GM18507 (cell line): ENCODE results near the gene RGL1.
"Not testable (repeated sequence)": the region's sequence is repeated elsewhere in the genome, so short reads cannot be mapped to it uniquely, and the experiment has no call there.

Source experiments
- DNase-seq: peaks from one replicate; pipeline ENCODE4 v3.0.0; 2011; ENCODE audit warnings: low read depth; ENCODE audit not compliant: insufficient read length; ENCODE audit errors: extremely low spot score
- FAIRE-seq: peaks from 2 replicates; lab custom pipeline; 2011; peaks lifted over from hg19 to GRCh38; lab: Jason Lieb, UNC

The RGL1 gene

DNA sequence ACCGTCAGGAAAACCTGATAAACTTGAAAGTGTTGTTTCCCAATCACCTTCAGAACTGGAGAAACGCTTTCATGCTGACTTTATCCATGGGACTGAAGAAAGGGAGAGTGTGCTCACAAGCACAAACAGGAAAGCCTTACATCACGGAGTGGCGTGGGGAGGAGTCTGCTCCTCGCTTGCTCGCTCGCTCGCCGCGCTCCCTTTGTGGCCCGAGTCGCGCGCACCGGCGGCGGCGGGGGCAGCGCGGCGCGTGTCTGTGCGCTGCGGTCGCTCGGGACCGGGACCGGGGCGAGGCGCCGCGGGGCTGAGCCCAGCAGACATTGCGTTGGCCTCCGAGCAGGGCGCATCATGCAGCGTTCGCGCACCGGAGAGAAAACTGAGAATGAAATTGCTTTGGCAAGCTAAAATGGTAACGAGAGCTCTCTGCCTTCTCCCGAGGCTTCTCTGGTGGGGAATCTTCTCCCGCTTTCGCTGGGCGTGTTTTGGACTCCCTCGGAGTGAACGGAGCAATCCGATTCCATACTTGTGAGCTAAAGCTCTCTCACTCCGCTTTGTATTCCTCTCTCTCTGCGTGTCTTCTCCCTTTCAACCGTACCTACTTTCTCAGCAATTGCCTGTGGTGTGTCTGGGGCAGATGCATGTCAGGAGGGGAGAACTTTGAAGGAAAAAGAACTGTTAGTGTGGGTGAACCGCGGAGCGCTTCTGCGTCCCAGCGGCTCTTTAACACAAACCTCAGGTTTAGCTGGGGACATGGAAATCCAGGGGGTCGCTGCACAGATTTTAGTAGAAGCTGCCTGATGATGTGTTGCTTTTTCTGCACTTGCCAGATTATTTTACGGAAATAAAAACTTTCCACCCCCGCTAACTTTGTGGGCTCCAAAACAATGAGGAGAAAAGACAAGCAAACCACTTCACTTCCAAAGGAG, at the start of gene RGL1:
Gene RGL1, plus strand, starts transcription at position 205 of the 926 bp plus-strand sequence. Its CDS starts 178 bp downstream, at position 383.
- DNase-seq (peak; percentile 32), FAIRE-seq (peak; percentile 85)

- no peak for FAIRE-seq
These were observed 48.6 kb upstream of the RGL1 start for GRCh38 chr1:183756326-183756725.

DNA sequence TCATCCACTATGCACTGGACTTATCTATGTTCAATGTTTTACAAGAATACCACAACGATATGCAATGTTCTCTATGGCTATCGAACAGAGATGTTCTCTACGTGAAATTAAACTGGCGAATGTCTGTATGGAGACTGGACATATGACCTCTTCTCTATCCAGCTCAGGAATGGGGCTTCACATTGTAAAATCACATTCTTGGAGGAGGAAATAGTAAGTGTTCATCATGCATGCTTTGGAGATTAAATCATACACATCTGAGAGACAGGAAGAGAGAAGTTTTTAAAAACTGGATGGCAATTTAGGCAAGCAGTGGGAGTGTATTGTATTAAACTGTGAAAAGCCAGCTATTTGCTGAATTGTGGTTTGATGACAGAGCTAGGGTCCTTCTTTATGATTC, 47.9 kb upstream of the RGL1 start:
- FAIRE-seq = no peak
- DNase-seq = no peak

More at GRCh38 chr1:183756326-183756725, 48.6 kb upstream of the RGL1 start:
- DNase-seq = no peak

DNA sequence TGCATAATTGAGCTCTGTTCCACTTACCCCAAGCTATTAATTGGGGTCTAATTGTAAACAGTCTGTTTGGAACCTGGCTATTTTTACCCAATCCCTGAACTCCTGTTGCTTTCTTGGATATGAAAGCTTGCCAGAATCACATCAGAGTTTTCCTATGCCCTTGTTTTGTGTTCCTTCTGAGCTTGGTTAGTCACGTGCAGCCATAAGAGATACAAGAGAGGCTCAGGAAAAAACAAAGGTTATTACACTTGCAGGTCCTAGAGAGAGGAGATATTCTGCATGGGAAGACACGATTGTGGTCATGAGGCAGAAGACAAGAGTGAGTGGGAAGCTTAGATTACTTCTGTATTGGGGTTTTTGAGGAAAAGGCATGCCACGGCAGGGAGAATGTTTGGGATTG, 46.0 kb upstream of the RGL1 start:
- FAIRE-seq = no peak

GRCh38 chr1:183760661-183761060, 44.3 kb upstream of the RGL1 start:
- FAIRE-seq = no peak
- no peak for DNase-seq

More for the DNA sequence above, 46.0 kb upstream of the RGL1 start:
- no peak for DNase-seq

- DNase-seq (no peak), FAIRE-seq (no peak)
These were observed 43.0 kb upstream of the RGL1 start for GRCh38 chr1:183761871-183762270.

DNA sequence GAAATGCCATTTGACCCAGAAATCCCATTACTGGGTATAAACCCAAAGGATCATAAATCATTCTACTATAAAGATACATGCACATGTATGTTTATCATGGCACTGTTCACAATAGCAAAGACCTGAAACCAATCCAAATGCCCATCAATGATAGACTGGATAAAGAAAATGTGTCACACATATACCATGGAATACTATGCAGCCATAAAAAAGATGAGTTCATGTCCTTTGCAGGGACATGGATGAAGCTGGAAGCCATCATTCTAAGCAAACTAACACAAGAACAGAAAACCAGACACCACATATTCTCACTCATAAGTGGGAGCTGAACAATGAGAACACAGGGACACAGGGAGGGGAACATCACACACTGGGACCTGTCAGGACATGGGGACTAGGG, 42.1 kb upstream of the RGL1 start:
- FAIRE-seq, DNase-seq: not testable (repeated sequence)

- no peak for DNase-seq
- FAIRE-seq = no peak
These were observed 39.9 kb upstream of the RGL1 start for GRCh38 chr1:183764981-183765380.

GRCh38 chr1:183769956-183770815, 34.7 kb upstream of the RGL1 start:
- FAIRE-seq (peak; percentile 18), DNase-seq (no peak)

- no peak for DNase-seq
- FAIRE-seq = no peak
These were observed 34.1 kb upstream of the RGL1 start for GRCh38 chr1:183770816-183771128.

DNA sequence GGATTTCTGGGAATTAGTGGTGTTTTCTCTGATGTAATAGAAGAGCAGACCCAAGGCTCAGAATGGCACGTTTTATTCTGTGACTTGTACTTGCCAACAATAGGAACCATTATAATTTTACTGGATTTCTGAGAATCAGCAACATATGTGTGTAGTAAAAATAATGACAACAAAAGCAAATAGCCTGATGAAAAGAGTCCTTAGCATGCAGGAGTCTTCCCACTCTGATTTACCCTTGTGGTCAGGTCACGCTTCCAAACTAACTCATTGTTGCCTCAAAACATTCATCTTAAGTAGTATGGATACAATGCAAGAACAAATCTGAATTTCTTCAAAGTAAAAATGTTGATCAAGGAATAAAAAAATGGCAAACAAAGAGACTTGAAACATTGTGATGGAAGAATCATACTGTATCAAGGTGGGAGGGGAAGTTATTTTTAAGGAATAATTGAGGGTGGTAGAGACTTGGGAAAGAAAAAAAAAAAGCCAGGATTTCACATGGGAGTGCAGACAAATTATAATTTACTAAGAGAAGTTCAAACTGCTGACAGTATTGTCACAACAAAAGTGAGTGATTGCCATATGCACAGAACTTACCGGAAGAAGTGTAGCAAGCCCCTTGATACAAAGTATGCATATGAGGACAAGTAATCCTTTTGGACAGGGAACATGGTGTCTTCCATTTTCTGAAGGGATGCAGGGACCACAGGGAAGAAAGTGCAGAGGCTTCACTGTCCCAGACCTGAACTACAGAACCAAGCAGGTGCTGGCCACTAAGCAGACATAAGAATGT, 31.2 kb upstream of the RGL1 start:
- DNase-seq (no peak), FAIRE-seq (no peak)

DNA sequence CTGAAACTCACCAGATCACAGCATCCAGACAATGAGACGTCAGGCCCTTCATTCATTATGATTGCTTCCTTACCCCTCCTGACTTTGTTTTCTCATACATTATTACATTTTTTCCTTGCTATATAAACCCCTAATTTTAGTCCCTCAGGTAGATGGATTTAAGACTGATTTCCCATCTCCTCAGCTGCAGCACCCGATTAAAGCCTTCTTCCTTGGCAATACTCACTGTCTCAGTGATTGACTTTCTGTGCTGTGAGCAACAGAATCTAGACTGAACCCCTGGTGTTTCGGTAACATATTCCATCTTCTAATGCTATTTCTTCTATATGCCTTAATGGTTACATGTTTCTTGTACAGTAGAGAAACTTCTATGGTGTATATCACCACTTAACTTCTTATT, 30.0 kb upstream of the RGL1 start:
- DNase-seq (no peak), FAIRE-seq (no peak)

DNA sequence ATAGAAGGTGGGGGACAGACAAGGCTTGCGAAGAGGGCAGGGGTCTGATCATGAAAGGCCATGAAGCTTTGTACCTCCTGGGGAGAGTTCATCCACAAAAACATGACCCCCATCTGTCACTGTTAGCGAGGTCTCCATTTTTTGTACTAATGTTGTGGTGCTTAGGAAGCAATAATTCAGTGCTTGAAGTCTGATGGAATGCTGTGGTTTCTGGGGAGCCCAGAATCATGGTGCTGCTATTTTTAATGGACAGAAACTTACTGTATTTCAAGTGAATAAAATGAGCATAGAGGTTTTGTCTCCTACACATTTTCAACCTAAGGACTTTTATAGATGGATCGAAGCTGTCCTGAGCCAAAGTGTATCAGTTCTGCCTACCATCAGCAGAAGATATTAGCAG, 28.2 kb upstream of the RGL1 start:
- FAIRE-seq (no peak), DNase-seq (no peak)

DNA sequence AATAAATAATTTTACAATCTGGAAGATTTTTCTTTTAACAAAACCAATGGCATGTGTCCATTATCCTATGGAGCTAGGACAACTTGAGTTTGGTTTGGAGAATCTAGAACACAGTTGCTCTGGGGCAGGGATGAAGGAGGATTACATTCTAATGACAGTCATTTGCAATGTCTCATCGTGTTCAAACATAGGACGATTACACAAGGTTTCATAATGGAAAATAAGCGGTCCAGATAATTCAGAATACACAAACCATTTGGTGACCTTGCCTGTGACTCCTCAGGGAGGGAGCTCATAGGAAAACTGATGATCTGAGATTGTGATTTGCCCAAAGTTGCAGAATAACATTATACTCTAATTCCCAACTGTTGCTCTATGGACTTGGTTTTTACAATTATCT, 27.6 kb upstream of the RGL1 start:
- FAIRE-seq (no peak), DNase-seq (no peak)

GRCh38 chr1:183778045-183778444, 26.9 kb upstream of the RGL1 start:
- no peak for DNase-seq
- FAIRE-seq = no peak

DNA sequence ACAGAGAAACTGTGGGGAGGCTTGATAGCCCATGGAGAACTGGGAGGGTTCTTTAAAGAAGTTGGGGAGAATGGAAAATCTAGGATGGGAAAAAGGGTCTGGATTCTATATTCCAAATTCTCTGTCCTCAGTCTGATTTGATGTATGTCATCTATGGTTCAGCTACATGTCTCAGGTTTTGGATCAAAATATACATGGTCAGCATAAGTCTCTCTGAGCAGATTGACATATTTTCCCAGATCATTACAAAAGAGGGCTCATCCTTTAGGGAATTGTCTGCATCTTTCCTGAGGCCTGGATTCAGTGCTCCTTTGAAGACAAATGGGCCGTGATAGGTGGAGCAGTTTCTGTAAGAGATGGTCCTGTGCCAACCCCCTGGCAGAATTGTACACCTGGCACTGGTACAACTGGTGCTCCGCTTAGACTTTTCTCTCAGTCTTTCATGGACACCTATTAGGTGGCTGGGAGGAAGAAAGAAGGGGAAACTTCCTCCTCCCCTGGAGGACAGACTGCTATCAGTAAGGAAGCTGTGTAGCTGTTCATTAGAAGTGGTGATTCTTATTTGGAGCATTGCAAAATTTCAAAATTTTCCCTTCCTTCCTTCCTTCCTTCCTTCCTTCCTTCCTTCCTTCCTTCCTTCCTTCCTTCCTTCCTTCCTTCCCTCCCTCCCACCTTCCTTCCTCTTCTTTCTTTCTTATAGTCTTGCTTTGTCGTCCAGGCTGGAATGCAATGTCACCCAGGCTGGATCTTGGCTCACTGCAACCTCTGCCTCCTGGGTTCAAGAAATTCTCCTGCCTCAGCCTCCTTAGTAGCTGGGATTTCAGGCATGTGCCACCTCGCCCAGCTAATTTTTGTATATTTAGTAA, 26.1 kb upstream of the RGL1 start:
- FAIRE-seq = no peak
- DNase-seq = no peak

DNA sequence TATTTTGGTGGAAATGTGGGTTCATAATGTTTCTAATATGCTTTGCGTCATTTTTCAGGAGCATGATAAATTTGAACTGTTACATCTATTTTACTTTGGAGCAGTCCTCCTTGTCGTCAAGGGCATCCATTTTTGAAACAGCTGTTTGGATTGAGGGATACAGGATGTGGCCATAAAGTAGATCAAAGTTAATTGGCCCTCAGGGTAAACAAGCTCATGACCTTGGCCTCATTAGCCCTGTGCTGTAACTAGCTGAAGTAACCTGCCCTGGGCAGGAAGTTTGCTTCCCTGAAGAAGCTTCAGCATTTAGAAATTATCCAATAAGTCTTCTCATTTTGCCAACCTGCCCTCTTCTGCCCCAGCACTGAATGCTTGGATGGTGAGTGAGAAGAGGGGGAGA, 24.8 kb upstream of the RGL1 start:
- FAIRE-seq (no peak), DNase-seq (no peak)

GRCh38 chr1:183780757-183781156, 24.2 kb upstream of the RGL1 start:
- FAIRE-seq = no peak
- no peak for DNase-seq

DNA sequence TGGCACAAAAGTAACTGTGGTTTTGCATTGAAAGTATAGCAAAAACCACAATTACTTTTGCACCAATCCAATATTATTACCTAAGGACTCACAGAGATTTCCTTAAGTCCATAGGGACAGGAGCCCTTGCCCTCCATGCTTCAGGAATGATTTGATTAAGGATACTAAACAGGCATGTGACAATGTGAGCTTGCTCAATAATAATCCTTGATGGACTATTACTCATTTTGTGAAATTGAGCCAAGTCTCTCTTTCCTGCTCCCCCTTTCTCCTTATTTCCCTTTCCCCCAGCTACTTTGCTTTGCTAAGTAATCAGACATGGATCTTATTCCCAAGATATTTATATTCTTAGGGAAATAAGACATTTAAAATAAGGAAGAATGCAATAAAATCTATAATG, 21.6 kb upstream of the RGL1 start:
- FAIRE-seq (no peak), DNase-seq (no peak)
